ENCODE results near the gene TMPRSS15. TPM values are rescaled to one million over a fixed set of nuclear protein-coding genes. Genes with fewer than 3 reads are reported as not detected.

The TMPRSS15 gene
- total RNA-seq, 6 donors from 2014 or later = not detected

- Histone ChIP-seq H3K36me3 (no peaks in the 10 kb centered on the region), H3K9me3 (no peaks in the 10 kb centered on the region), H3K4me3 (no peak overlapping the region), H3K4me1 (no peaks in the 10 kb centered on the region), H3K27me3 (no peaks in the 10 kb centered on the region), H3K27ac (no peak overlapping the region)
- DNase-seq = no peak
- ATAC-seq (ENCODE audit: low FRiP score in 2 of 2) = no peak
- 67% methylated on average over 2 of the region's 2 CpGs for WGBS, 2 donors
- TF ChIP-seq POLR2AphosphoS5 (IDR thresholded peaks at IDR 0.05) (no peak), CTCF (IDR thresholded peaks at IDR 0.05) (no peak), POLR2A (IDR thresholded peaks at IDR 0.05) (no peak), EP300 (IDR thresholded peaks at IDR 0.05) (no peak)
These were observed 150.4 kb downstream of the TMPRSS15 start for GRCh38 chr21:18253221-18253620.

GRCh38 chr21:18252680-18253079 is 150.9 kb downstream of the TMPRSS15 start:
- Histone ChIP-seq H3K27me3 (no peaks in the 10 kb centered on the region), H3K36me3 (no peaks in the 10 kb centered on the region), H3K27ac (no peak overlapping the region), H3K4me1 (no peaks in the 10 kb centered on the region), H3K4me3 (no peak overlapping the region), H3K9me3 (no peaks in the 10 kb centered on the region)
- WGBS, 2 donors = 73% methylated on average over 5 of the region's 5 CpGs
- ATAC-seq (ENCODE audit: low FRiP score in 2 of 2) (no peak), DNase-seq (no peak)
- TF ChIP-seq POLR2AphosphoS5 (IDR thresholded peaks at IDR 0.05) = no peak

GRCh38 chr21:18252256-18252655 is 151.3 kb downstream of the TMPRSS15 start:
- TF ChIP-seq POLR2A (IDR thresholded peaks at IDR 0.05) = no peak
- TF ChIP-seq EP300 (IDR thresholded peaks at IDR 0.05) = no peak
- no peak for TF ChIP-seq POLR2AphosphoS5 (IDR thresholded peaks at IDR 0.05)
- TF ChIP-seq CTCF (IDR thresholded peaks at IDR 0.05) = no peak
- WGBS, 2 donors = 69 to 78% methylated on average over 4 of the region's 4 CpGs
- no peaks in the 10 kb centered on the region for H3K36me3 ChIP-seq
- H3K4me3 ChIP-seq = no peak overlapping the region
- no peaks in the 10 kb centered on the region for H3K27me3 ChIP-seq
- H3K27ac ChIP-seq = no peak overlapping the region
- no peaks in the 10 kb centered on the region for H3K4me1 ChIP-seq
- H3K9me3 ChIP-seq = no peaks in the 10 kb centered on the region
- ATAC-seq (ENCODE audit: low FRiP score in 2 of 2) (no peak), DNase-seq (no peak)

GRCh38 chr21:18251065-18251464 is 152.5 kb downstream of the TMPRSS15 start:
- no peaks in the 10 kb centered on the region for H3K9me3 ChIP-seq
- no peak overlapping the region for H3K4me3 ChIP-seq
- ATAC-seq (ENCODE audit: low FRiP score in 2 of 2) (no peak), DNase-seq (no peak)
- H3K27ac ChIP-seq = no peak overlapping the region
- no peaks in the 10 kb centered on the region for H3K27me3 ChIP-seq
- H3K36me3 ChIP-seq = no peaks in the 10 kb centered on the region
- no peak for TF ChIP-seq POLR2AphosphoS5 (IDR thresholded peaks at IDR 0.05)
- no peak for TF ChIP-seq CTCF (IDR thresholded peaks at IDR 0.05)
- no peaks in the 10 kb centered on the region for H3K4me1 ChIP-seq

- ATAC-seq (ENCODE audit: low FRiP score in 2 of 2) (no peak), DNase-seq (no peak)
- WGBS, 2 donors = 56 to 57% methylated on average over 2 of the region's 2 CpGs
- H3K36me3 ChIP-seq = no peaks in the 10 kb centered on the region
- peaks cover 5 to 12% (median 8%) of the 10 kb centered on the region in 4 donors for H3K4me1 ChIP-seq
- H3K27ac ChIP-seq = no peak overlapping the region
- TF ChIP-seq CTCF (IDR thresholded peaks at IDR 0.05) = no peak
- TF ChIP-seq POLR2AphosphoS5 (IDR thresholded peaks at IDR 0.05) = no peak
- TF ChIP-seq EP300 (IDR thresholded peaks at IDR 0.05) = no peak
- no peak for TF ChIP-seq POLR2A (IDR thresholded peaks at IDR 0.05)
- no peak overlapping the region for H3K4me3 ChIP-seq
- peaks cover 0 to 5% (median 0%) of the 10 kb centered on the region in 4 donors for H3K27me3 ChIP-seq
- H3K9me3 ChIP-seq = no peaks in the 10 kb centered on the region
These were observed 153.9 kb downstream of the TMPRSS15 start for GRCh38 chr21:18249672-18250071.

Measured in upper lobe of left lung (tissue), 6 donors.